ENCODE measurements around the gene GET4. TPM values are rescaled to one million over a fixed set of nuclear protein-coding genes. Genes with fewer than 3 reads are reported as not detected.

The GET4 gene
- total RNA-seq, 1 experiment from 2014 or later = 120 TPM

GRCh38 chr7:887488-887820 is 11.1 kb downstream of the GET4 start:
- TF ChIP-seq EZH2 (IDR thresholded peaks at IDR 0.05; ENCODE audit: low read depth) (no peak), CTCF (conservative IDR thresholded peaks at IDR 0.05) (no peak)
- Histone ChIP-seq H3K9me2 (ENCODE audit: insufficient read depth) (no peaks in the 10 kb centered on the region), H3K36me3 (ENCODE audit: low read depth) (peaks cover 28% of the 10 kb centered on the region), H4K20me1 (ENCODE audit: insufficient read depth) (peaks cover 77% of the 10 kb centered on the region), H3K4me2 (no peak overlapping the region), H3K4me3 (no peak overlapping the region), H3K79me2 (ENCODE audit: low read depth) (peaks cover 70% of the 10 kb centered on the region), H3K27ac (no peak overlapping the region), H3K27me3 (ENCODE audit: insufficient read depth, low read depth) (no peaks in the 10 kb centered on the region), H3K4me1 (replicated peaks; ENCODE audit: insufficient read depth) (no peaks in the 10 kb centered on the region), H2AFZ (no peak overlapping the region), H3K9me3 (ENCODE audit: insufficient read depth, low read depth) (no peaks in the 10 kb centered on the region), H3F3A (ENCODE audit: insufficient read depth, low read depth) (peaks cover 19% of the 10 kb centered on the region; the same call in 1 of the 2 replicates)
- intact Hi-C loops (cut with micrococcal nuclease; ENCODE audit: unreplicated experiment) = no loop called here
- ChIA-PET CTCF (no interaction called here), POLR2A (ENCODE audit: unreplicated experiment) (no interaction called here)
- BruUV-seq (replicated peaks) = no TSS peak
- DNase-seq = no peak

- Histone ChIP-seq H3K4me3 (no peak overlapping the region), H3K36me3 (ENCODE audit: low read depth) (peaks cover 29% of the 10 kb centered on the region), H3K4me1 (replicated peaks; ENCODE audit: insufficient read depth) (no peaks in the 10 kb centered on the region), H3K9me2 (ENCODE audit: insufficient read depth) (no peaks in the 10 kb centered on the region), H3K27ac (no peak overlapping the region), H3F3A (ENCODE audit: insufficient read depth, low read depth) (peaks cover 21% of the 10 kb centered on the region; the same call in 1 of the 2 replicates), H3K27me3 (ENCODE audit: insufficient read depth, low read depth) (no peaks in the 10 kb centered on the region), H2AFZ (no peak overlapping the region), H3K9me3 (ENCODE audit: insufficient read depth, low read depth) (no peaks in the 10 kb centered on the region), H3K79me2 (ENCODE audit: low read depth) (peaks cover 61% of the 10 kb centered on the region), H3K4me2 (no peak overlapping the region), H4K20me1 (ENCODE audit: insufficient read depth) (peaks cover 69% of the 10 kb centered on the region)
- TF ChIP-seq EZH2 (IDR thresholded peaks at IDR 0.05; ENCODE audit: low read depth) (no peak), CTCF (conservative IDR thresholded peaks at IDR 0.05) (no peak)
- no peak for DNase-seq
- no TSS peak for BruUV-seq (replicated peaks)
- POLR2A ChIA-PET (ENCODE audit: unreplicated experiment) = no interaction called here
- intact Hi-C loops (cut with micrococcal nuclease; ENCODE audit: unreplicated experiment) = no loop called here
- CTCF ChIA-PET = no interaction called here
These were observed 12.0 kb downstream of the GET4 start for GRCh38 chr7:888081-889024.

GRCh38 chr7:889025-889390 is 12.7 kb downstream of the GET4 start:
- no TSS peak for BruUV-seq (replicated peaks)
- intact Hi-C loops (cut with micrococcal nuclease; ENCODE audit: unreplicated experiment) = no loop called here
- ChIA-PET POLR2A (ENCODE audit: unreplicated experiment) (no interaction called here), CTCF (no interaction called here)
- H4K20me1 ChIP-seq (ENCODE audit: insufficient read depth) = peaks cover 66% of the 10 kb centered on the region
- H3K4me3 ChIP-seq = no peak overlapping the region
- H3F3A ChIP-seq (ENCODE audit: insufficient read depth, low read depth) = peaks cover 21% of the 10 kb centered on the region; the same call in 1 of the 2 replicates
- no peak overlapping the region for H2AFZ ChIP-seq
- H3K79me2 ChIP-seq (ENCODE audit: low read depth) = peaks cover 54% of the 10 kb centered on the region
- no peak for DNase-seq
- no peaks in the 10 kb centered on the region for H3K4me1 ChIP-seq (replicated peaks; ENCODE audit: insufficient read depth)
- no peaks in the 10 kb centered on the region for H3K27me3 ChIP-seq (ENCODE audit: insufficient read depth, low read depth)
- peaks cover 32% of the 10 kb centered on the region for H3K36me3 ChIP-seq (ENCODE audit: low read depth)
- TF ChIP-seq EZH2 (IDR thresholded peaks at IDR 0.05; ENCODE audit: low read depth) (no peak), CTCF (conservative IDR thresholded peaks at IDR 0.05) (no peak)
- no peak overlapping the region for H3K4me2 ChIP-seq
- no peaks in the 10 kb centered on the region for H3K9me3 ChIP-seq (ENCODE audit: insufficient read depth, low read depth)
- H3K9me2 ChIP-seq (ENCODE audit: insufficient read depth) = no peaks in the 10 kb centered on the region
- no peak overlapping the region for H3K27ac ChIP-seq
